Measurements from ENCODE around the gene IGSF11. TPM values are rescaled to one million over a fixed set of nuclear protein-coding genes. Genes with fewer than 3 reads are reported as not detected.

The IGSF11 gene
- polyA plus RNA-seq, 3 donors: not detected

- Histone ChIP-seq H3K4me2 (replicated peaks; ENCODE audit: extremely low read depth, low read length, poor library complexity, severe bottlenecking) (no peak overlapping the region), H3K4me3 (replicated peaks in 1 of 3; ENCODE audit: low read depth in 2 of 3, low read length in 3 of 3) (no peak overlapping the region), H3K36me3 (replicated peaks in 1 of 2; ENCODE audit: control insufficient read depth in 1 of 2, insufficient read depth in 2 of 2, low read length in 2 of 2) (no peaks in the 10 kb centered on the region), H2AFZ (ENCODE audit: insufficient read depth, low read depth, low read length, poor library complexity, severe bottlenecking) (no peak overlapping the region), H3K9ac (ENCODE audit: insufficient read depth, low read length, poor library complexity, severe bottlenecking) (no peak overlapping the region), H3K9me3 (replicated peaks in 1 of 2; ENCODE audit: control insufficient read depth in 1 of 2, insufficient read depth in 1 of 2, low read length in 2 of 2) (no peaks in the 10 kb centered on the region), H3K4me1 (ENCODE audit: control insufficient read depth in 1 of 2, insufficient read depth in 2 of 2, low read length in 2 of 2) (no peaks in the 10 kb centered on the region), H3K27me3 (ENCODE audit: control insufficient read depth in 2 of 2, insufficient read depth in 2 of 2, low read length in 2 of 2) (no peaks in the 10 kb centered on the region), H3K27ac (ENCODE audit: low read depth in 1 of 2, low read length in 2 of 2) (no peak overlapping the region), H4K20me1 (ENCODE audit: insufficient read depth, low read length) (no peaks in the 10 kb centered on the region), H3K79me2 (ENCODE audit: insufficient read depth, low read length) (no peaks in the 10 kb centered on the region)
- intact Hi-C loops (cut with micrococcal nuclease): no loop called here
- H3K4me1 Mint-ChIP-seq: no peaks in the 10 kb centered on the region
- TF ChIP-seq CTCF (IDR thresholded peaks at IDR 0.05): no peak
- no peaks in the 10 kb centered on the region for H3K27me3 Mint-ChIP-seq (ENCODE audit: low read depth in 3 of 3)
- H3K9me3 Mint-ChIP-seq: peaks cover 0 to 15% (median 7%) of the 10 kb centered on the region in 7 donors
- no peak overlapping the region for H3K27ac Mint-ChIP-seq
- H3K4me3 Mint-ChIP-seq: no peak overlapping the region
- H3K36me3 Mint-ChIP-seq: no peaks in the 10 kb centered on the region
- no peak for DNase-seq
- WGBS (ENCODE audit: insufficient coverage): 60% methylated on average over 1 of the region's 1 CpG
These were observed 23.1 kb downstream of the IGSF11 start for GRCh38 chr3:119011528-119011927.

GRCh38 chr3:118997190-118997589 lies 37.5 kb downstream of the IGSF11 start:
- peaks cover 0 to 2% (median 0%) of the 10 kb centered on the region in 7 donors for H3K9me3 Mint-ChIP-seq
- no peak overlapping the region for H3K27ac Mint-ChIP-seq
- H3K4me1 Mint-ChIP-seq: no peaks in the 10 kb centered on the region
- Histone ChIP-seq H3K4me3 (replicated peaks in 1 of 3; ENCODE audit: low read depth in 2 of 3, low read length in 3 of 3) (no peak overlapping the region), H2AFZ (ENCODE audit: insufficient read depth, low read depth, low read length, poor library complexity, severe bottlenecking) (no peak overlapping the region), H3K36me3 (replicated peaks in 1 of 2; ENCODE audit: control insufficient read depth in 1 of 2, insufficient read depth in 2 of 2, low read length in 2 of 2) (no peaks in the 10 kb centered on the region), H3K4me1 (ENCODE audit: control insufficient read depth in 1 of 2, insufficient read depth in 2 of 2, low read length in 2 of 2) (no peaks in the 10 kb centered on the region), H3K4me2 (replicated peaks; ENCODE audit: extremely low read depth, low read length, poor library complexity, severe bottlenecking) (no peak overlapping the region), H3K9ac (ENCODE audit: insufficient read depth, low read length, poor library complexity, severe bottlenecking) (no peak overlapping the region), H4K20me1 (ENCODE audit: insufficient read depth, low read length) (no peaks in the 10 kb centered on the region), H3K9me3 (replicated peaks in 1 of 2; ENCODE audit: control insufficient read depth in 1 of 2, insufficient read depth in 1 of 2, low read length in 2 of 2) (no peaks in the 10 kb centered on the region), H3K27me3 (ENCODE audit: control insufficient read depth in 2 of 2, insufficient read depth in 2 of 2, low read length in 2 of 2) (no peaks in the 10 kb centered on the region), H3K27ac (ENCODE audit: low read depth in 1 of 2, low read length in 2 of 2) (no peak overlapping the region), H3K79me2 (ENCODE audit: insufficient read depth, low read length) (no peaks in the 10 kb centered on the region)
- H3K36me3 Mint-ChIP-seq: no peaks in the 10 kb centered on the region
- TF ChIP-seq CTCF (IDR thresholded peaks at IDR 0.05): no peak
- H3K27me3 Mint-ChIP-seq (ENCODE audit: low read depth in 3 of 3): peaks cover 0 to 7% (median 3%) of the 10 kb centered on the region in 3 donors
- no peak overlapping the region for H3K4me3 Mint-ChIP-seq
- no peak for DNase-seq
- intact Hi-C loops (cut with micrococcal nuclease): no loop called here
- no CpG with 5 or more reads among the region's 2 CpGs for WGBS (ENCODE audit: insufficient coverage)
